22Rv1 (cell line): Measurements from ENCODE around the gene C1QBP.

Experiments used
- H3K27ac ChIP-seq: fragments of 450-650 bp; 2 replicates; pipeline ENCODE4 v1.5.1; 2017
- ZFX ChIP-seq: fragments of 450-650 bp; IDR thresholded peaks from 2 replicates; pipeline ENCODE4 v1.6.1; 2017; ENCODE audit warnings: antibody characterized with exemption, borderline replicate concordance
- TF ChIP-seq, protein P1 (sequence below): fragments of 450-650 bp; IDR thresholded peaks from 2 replicates; pipeline ENCODE4 v1.5.1; 2017; ENCODE audit warnings: mild to moderate bottlenecking

Gene C1QBP

GRCh38 chr17:5478992-5479391, 40.0 kb upstream of the C1QBP start:
- TF ChIP-seq, protein P1, sequence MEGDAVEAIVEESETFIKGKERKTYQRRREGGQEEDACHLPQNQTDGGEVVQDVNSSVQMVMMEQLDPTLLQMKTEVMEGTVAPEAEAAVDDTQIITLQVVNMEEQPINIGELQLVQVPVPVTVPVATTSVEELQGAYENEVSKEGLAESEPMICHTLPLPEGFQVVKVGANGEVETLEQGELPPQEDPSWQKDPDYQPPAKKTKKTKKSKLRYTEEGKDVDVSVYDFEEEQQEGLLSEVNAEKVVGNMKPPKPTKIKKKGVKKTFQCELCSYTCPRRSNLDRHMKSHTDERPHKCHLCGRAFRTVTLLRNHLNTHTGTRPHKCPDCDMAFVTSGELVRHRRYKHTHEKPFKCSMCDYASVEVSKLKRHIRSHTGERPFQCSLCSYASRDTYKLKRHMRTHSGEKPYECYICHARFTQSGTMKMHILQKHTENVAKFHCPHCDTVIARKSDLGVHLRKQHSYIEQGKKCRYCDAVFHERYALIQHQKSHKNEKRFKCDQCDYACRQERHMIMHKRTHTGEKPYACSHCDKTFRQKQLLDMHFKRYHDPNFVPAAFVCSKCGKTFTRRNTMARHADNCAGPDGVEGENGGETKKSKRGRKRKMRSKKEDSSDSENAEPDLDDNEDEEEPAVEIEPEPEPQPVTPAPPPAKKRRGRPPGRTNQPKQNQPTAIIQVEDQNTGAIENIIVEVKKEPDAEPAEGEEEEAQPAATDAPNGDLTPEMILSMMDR, result no peak
- TF ChIP-seq ZFX, result no peak

DNA sequence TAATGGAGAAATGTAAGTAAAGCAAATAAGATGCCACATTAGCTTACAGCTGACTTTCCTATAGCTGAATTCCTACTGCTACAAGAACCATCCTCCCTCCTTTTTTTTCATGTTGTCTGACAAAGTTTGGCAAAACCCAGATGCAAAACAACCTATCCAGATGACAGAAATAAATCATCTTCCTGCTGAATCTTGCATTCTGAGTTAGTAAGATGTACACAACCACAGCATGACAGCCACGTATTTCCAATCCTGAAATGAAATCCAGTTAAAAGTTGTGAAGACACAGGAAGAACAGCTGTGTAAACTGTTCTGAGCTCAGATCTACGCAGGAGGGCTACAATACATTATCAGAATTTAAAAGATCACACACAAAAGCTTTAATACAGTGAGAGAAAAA, 35.0 kb upstream of the C1QBP start:
- no peak overlapping the region for H3K27ac ChIP-seq
- TF ChIP-seq ZFX, result no peak
- TF ChIP-seq, protein P1, result no peak

More at GRCh38 chr17:5478992-5479391, 40.0 kb upstream of the C1QBP start:
- H3K27ac ChIP-seq, result no peak overlapping the region

GRCh38 chr17:5472511-5472910, 33.6 kb upstream of the C1QBP start:
- TF ChIP-seq, protein P1, result no peak
- TF ChIP-seq ZFX, result no peak
- H3K27ac ChIP-seq, result no peak overlapping the region

DNA sequence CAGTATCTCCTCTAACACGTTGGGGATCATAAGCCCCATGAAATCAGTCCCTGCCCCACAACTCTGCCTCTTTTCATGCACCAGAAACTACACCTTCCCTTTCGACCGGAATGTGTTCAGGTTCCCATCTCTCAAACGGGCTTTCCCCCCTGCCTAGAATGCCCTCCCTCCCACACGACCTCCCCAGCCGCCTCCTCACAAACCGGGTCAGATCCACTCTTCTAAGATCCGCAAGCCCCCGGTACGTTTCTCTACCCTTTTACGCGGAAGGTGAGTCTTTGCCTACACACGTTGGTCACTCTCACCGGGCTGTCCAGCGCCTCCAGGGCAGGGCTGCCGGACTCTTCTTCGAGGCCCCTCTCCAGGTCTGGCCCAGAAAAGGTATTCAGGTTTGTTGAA, 29.1 kb upstream of the C1QBP start:
- TF ChIP-seq ZFX, result no peak
- peak overlapping the region; percentile 72 for H3K27ac ChIP-seq

DNA sequence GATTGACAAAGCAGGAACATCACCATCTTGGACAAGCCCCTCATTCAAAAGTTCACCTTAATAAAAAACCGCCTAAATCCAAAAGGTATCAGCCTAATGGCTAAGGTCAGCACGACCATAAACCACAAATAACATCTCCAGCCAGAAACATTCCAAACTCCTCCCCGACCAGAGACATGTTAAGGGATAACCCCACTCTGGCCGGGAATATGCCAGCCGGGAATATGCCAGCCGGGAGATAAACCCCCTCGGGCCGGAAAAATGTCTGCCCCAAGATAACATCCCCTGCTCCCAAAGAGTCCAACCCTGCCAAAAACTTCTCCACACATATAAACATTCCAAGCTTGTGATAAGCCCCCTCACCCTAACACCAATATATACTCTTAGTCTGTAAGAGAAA, 28.5 kb upstream of the C1QBP start:
- peak overlapping the region; percentile 72; the same call in 1 of the 2 replicates for H3K27ac ChIP-seq
- TF ChIP-seq ZFX, result no peak
- TF ChIP-seq, protein P1, result no peak

- H3K27ac ChIP-seq, result no peak overlapping the region
- TF ChIP-seq, protein P1, result no peak
- TF ChIP-seq ZFX, result no peak
These were observed 27.3 kb upstream of the C1QBP start for GRCh38 chr17:5466295-5466694.

GRCh38 chr17:5464717-5465507, 26.0 kb upstream of the C1QBP start:
- TF ChIP-seq ZFX, result no peak
- TF ChIP-seq, protein P1, result no peak
- no peak overlapping the region for H3K27ac ChIP-seq

DNA sequence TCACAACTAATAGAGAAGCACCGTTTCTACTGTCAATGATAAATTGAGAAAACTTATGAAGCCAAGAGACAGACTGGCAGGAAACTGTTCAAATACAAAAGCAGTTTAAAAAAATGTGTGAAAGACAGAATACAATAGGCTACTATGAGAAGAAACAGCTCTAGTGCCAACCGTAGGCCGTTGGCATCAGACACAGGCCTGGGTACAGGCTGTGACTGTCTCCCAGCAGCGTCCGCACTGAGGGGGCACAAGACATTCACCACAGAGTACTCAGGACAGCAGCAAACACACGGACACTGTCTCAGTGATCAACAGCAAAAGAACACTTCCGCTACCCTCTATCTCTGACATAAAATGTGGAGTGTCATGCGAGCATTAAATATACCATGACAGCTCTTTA, 7.8 kb upstream of the C1QBP start:
- no peak overlapping the region for H3K27ac ChIP-seq
- TF ChIP-seq, protein P1, result no peak
- TF ChIP-seq ZFX, result no peak
